Dermis lymphatic vessel endothelial cell (primary cell): ENCODE measurements around the gene IL3. TPM values are rescaled to one million over a fixed set of nuclear protein-coding genes. Genes with fewer than 3 reads are reported as not detected.

Experiments used
- total RNA-seq: library from RNA; depleted of rRNA; stranded (reverse); fragments of >200 nt; gene quantifications from 2 replicates; pipeline ENCODE4 v1.2.1, GENCODE V29; 2014

Gene IL3, protein sequence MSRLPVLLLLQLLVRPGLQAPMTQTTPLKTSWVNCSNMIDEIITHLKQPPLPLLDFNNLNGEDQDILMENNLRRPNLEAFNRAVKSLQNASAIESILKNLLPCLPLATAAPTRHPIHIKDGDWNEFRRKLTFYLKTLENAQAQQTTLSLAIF
- not detected in 2 replicates for total RNA-seq

DNA sequence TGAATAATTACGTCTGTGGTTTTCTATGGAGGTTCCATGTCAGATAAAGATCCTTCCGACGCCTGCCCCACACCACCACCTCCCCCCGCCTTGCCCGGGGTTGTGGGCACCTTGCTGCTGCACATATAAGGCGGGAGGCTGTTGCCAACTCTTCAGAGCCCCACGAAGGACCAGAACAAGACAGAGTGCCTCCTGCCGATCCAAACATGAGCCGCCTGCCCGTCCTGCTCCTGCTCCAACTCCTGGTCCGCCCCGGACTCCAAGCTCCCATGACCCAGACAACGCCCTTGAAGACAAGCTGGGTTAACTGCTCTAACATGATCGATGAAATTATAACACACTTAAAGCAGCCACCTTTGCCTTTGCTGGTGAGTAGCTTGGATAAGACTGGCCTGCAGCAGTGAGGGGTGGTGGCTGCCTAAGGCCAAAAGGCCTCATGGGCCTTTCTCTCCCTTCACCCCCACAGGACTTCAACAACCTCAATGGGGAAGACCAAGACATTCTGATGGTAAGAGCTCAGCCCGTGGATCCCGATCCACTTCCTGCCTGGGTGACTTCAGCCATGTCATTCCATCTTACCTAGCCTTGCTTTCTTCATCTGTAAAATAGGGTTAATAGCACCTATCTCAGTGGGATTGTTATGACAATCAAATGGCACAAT is at the start of gene IL3:
Gene IL3, plus strand, starts transcription at position 155 of the 661 bp plus-strand sequence. Its CDS starts 52 bp downstream, at position 207.

DNA sequence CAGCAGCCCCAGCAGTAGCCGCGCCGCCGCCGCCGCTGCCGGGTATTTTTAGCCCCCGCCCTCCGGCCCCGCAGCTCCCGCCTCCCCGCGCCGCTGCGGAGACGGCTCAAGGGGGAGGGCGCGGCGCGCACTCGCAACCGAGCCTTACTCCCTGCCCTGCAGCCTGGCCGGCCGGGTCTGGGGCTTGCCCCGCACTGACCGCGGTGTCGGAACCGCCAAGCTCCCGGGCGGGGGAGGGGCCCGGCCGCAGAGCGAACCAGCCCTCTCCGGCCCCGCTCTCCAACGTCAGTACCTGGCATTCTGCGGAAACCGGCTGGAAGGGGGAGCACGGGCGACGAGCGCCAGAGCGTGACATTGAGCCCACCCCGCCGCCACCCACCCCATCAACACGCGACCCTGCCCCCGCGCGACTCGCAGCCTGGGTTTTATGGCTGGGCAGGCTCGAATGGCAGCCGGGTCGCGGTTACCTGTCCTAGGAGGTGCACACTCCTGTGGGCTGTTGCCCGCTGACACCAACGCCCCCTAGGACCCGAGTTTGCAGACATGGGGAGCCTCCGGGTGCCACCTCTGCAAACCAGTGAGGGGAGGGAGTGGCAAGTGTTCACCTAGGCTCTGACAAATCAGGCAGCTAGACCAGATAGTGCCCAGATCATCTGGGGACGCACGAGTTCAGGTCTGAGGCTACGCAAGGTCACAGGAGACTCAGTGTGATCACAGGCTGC is 48.7 kb upstream of the IL3 start, which contains the start of gene ACSL6:
Gene ACSL6, minus strand, starts transcription at position 37 of the 722 bp plus-strand sequence. CDS start 105 bp downstream, outside the sequence.

DNA sequence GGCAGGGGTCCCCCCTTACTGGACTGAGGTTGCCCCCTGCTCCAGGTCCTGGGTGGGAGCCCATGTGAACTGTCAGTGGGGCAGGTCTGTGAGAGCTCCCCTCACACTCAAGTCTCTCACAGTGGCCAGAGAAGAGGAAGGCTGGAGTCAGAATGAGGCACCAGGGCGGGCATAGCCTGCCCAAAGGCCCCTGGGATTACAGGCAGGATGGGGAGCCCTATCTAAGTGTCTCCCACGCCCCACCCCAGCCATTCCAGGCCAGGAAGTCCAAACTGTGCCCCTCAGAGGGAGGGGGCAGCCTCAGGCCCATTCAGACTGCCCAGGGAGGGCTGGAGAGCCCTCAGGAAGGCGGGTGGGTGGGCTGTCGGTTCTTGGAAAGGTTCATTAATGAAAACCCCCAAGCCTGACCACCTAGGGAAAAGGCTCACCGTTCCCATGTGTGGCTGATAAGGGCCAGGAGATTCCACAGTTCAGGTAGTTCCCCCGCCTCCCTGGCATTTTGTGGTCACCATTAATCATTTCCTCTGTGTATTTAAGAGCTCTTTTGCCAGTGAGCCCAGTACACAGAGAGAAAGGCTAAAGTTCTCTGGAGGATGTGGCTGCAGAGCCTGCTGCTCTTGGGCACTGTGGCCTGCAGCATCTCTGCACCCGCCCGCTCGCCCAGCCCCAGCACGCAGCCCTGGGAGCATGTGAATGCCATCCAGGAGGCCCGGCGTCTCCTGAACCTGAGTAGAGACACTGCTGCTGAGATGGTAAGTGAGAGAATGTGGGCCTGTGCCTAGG is 13.0 kb downstream of the IL3 start, which contains the start of gene CSF2:
Gene CSF2, plus strand, starts transcription at position 559 of the 783 bp plus-strand sequence. Its CDS starts 35 bp downstream, at position 594.

Other genes starting within 250 kb of the IL3 start
- not detected in 2 replicates for gene MEIKIN, start 115.0 kb upstream of the IL3 start, total RNA-seq
- 0.65 and 1.7 TPM in 2 replicates for gene ACSL6, start 49.0 kb upstream of the IL3 start, total RNA-seq
- gene CSF2, start 13.1 kb downstream of the IL3 start, total RNA-seq: 0.22 TPM in 1 of 2 replicates, not detected in the other
- gene P4HA2, start 167.2 kb downstream of the IL3 start, total RNA-seq: 27.7 and 46.3 TPM in 2 replicates
- 18.6 and 26.9 TPM in 2 replicates for gene PDLIM4, start 197.0 kb downstream of the IL3 start, total RNA-seq
- 6.0 and 7.7 TPM in 2 replicates for gene SLC22A4, start 233.7 kb downstream of the IL3 start, total RNA-seq